GM10266 (cell line): Measurements from ENCODE around the gene CABP4.

ENCODE experiments used
- DNase-seq: peaks from one replicate; pipeline ENCODE4 v3.0.0; 2012; ENCODE audit errors: extremely low spot score
- TF ChIP-seq, protein P1 (sequence below): IDR thresholded peaks from 2 replicates; pipeline ENCODE4 v1.5.1; 2012; ENCODE audit warnings: mild to moderate bottlenecking, low read depth; ENCODE audit not compliant: control insufficient read depth, insufficient read depth; ENCODE audit errors: missing control alignments

Gene CABP4

DNA sequence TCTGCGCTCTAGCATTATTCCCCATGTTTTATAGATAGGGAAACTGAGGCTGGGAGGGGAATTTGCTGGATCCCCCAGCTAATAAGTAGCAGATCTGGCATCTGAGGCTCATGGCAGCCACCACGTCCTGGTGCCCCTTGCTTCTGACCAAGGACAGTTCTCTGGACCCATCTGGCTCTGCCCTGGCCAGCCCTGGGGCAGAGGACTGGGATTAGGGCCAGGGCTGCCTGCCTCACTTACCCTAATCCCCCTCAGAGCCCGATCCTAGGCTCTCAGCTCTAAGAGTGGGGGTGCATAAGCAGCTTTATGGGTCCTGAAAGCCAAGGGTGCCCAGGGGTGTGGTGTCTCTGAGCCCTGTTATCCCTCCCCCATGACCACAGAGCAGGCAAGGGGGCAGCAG lies at the start of gene CABP4:
Gene CABP4, plus strand, starts transcription at position 301 of the 400 bp plus-strand sequence. Its CDS starts 70 bp downstream, at position 371.
- no peak for DNase-seq
- TF ChIP-seq, protein P1, sequence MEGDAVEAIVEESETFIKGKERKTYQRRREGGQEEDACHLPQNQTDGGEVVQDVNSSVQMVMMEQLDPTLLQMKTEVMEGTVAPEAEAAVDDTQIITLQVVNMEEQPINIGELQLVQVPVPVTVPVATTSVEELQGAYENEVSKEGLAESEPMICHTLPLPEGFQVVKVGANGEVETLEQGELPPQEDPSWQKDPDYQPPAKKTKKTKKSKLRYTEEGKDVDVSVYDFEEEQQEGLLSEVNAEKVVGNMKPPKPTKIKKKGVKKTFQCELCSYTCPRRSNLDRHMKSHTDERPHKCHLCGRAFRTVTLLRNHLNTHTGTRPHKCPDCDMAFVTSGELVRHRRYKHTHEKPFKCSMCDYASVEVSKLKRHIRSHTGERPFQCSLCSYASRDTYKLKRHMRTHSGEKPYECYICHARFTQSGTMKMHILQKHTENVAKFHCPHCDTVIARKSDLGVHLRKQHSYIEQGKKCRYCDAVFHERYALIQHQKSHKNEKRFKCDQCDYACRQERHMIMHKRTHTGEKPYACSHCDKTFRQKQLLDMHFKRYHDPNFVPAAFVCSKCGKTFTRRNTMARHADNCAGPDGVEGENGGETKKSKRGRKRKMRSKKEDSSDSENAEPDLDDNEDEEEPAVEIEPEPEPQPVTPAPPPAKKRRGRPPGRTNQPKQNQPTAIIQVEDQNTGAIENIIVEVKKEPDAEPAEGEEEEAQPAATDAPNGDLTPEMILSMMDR: no peak

DNA sequence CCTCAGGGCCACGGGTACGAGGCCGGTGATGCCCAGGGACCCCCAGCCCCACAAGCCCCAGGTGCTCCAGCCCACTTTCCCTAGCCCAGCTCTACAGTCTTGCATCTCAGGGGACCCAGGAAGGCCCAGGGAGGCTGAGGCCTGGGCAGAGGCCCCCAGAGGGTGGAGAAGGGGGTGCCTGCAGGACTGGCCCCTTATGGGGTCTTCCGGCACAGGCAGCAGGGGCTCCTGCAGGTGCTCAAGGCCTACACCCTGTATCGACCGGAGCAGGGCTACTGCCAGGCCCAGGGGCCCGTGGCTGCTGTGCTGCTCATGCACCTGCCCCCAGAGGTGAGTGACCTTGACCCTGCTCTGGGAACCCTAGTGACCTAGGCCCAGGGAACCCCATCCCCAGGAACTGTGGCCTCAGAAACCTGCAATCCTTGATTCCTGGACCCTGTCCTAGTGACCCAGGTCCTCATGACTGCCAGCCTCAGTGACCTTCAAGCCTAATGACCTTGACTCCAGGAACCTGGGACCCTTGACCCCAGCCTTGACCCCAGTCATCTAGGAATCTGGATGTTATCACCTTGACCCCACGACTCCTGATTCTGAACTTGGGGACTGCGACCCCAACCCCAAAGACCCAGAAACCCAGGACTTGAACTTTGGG lies 49.3 kb upstream of the CABP4 start:
- no peak for DNase-seq
- TF ChIP-seq, protein P1: no peak

DNA sequence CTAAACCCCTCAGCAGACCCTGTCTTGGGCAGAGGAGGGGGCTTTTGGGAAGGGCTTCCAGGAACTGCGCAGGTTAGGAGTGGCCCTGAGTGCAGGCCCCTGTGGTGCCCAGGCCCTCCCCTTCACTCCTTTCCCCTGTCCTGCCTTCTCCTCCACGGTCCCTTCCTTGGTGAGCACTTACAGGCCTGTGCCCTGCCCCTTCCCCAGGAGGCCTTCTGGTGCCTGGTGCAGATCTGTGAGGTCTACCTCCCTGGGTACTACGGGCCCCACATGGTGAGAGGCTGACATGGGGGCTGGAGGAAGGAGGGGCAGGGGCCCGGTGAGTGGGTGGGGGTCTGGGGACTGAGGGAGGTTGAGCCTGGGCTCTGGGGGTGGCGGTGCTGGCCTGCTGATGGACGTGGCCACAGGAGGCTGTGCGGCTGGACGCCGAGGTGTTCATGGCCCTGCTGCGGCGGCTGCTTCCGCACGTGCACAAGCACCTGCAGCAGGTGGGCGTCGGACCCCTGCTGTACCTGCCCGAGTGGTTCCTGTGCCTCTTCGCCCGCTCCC lies 48.7 kb upstream of the CABP4 start:
- DNase-seq: no peak
- TF ChIP-seq, protein P1: no peak

GRCh38 chr11:67406969-67407687 lies 48.0 kb upstream of the CABP4 start:
- DNase-seq: peak; percentile 30
- TF ChIP-seq, protein P1: peak; percentile 5

DNA sequence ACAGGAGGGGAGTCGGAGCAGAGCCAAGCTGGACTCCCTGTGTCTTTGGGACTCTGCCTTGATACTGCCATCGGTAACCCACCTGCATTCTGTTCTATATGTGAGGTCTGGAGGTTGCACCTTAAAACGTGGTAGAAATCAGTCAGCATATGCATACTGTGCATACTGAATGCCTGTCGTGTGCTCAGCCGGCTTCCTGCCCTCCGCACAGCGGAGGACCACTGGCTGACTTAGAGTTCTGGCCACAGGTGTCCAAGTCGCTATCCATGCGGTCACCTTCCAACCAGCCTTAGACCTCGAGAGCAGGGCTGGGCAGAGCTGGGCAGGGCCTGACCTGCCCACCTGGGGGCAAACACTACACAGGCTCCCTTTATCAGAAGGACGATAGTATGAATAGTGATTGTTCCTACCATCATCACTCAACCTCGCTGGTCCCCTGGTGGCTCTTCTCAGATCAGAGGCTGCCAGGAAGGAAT lies 47.4 kb upstream of the CABP4 start:
- DNase-seq: no peak
- TF ChIP-seq, protein P1: no peak

DNA sequence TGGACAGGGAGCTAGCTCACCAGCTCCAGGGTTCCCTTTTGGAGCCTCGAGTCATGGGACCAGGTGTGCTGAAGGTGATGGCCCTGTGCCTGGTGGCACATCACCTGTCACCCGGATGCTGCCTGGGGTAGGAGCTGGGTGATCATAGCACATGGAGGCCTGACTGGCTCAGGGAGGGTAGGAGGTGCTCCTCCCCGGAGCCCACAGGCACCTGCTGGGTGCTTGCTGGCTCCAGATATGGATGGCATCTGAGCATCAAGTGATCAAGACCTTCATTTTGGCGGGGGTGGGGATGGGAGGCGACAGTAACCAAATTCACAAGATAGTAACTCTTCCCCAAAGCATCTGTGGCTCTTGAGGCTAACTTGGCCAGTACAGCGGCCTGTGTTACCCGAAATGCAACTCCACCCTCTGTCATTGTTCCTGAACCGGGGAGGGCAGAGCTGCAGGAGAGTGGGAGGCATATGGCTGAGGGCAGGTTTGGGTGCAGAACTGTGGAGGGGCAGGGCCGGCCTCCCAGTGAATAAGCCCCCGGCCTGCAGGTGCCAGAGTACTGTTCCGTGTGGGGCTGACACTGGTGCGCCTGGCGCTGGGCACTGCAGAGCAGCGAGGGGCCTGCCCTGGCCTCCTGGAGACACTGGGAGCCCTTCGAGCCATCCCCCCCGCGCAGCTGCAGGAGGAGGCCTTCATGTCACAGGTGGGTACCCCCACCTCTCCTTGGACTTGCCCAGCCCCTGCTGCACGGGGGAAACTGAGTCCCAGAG lies 46.5 kb upstream of the CABP4 start:
- TF ChIP-seq, protein P1: no peak
- DNase-seq: no peak
